ENCODE data around the gene HMGCLL1.

GRCh38 chr6:55557146-55557545 is 21.8 kb downstream of the HMGCLL1 start:
- TF ChIP-seq CTCF (conservative IDR thresholded peaks at IDR 0.05 in 1 of 2, IDR thresholded peaks at IDR 0.05 in 1 of 2; ENCODE audit: low read depth in 1 of 2, low read length in 2 of 2), result no peak
- no peak for TF ChIP-seq EZH2 (IDR thresholded peaks at IDR 0.05; ENCODE audit: low read length, missing control alignments)

Data from fibroblast of lung (primary cell).